Measurements from ENCODE around the gene RNU1-4.
"Not testable (repeated sequence)": the region's sequence is repeated elsewhere in the genome, so short reads cannot be mapped to it uniquely, and the experiment has no call there.

DNA sequence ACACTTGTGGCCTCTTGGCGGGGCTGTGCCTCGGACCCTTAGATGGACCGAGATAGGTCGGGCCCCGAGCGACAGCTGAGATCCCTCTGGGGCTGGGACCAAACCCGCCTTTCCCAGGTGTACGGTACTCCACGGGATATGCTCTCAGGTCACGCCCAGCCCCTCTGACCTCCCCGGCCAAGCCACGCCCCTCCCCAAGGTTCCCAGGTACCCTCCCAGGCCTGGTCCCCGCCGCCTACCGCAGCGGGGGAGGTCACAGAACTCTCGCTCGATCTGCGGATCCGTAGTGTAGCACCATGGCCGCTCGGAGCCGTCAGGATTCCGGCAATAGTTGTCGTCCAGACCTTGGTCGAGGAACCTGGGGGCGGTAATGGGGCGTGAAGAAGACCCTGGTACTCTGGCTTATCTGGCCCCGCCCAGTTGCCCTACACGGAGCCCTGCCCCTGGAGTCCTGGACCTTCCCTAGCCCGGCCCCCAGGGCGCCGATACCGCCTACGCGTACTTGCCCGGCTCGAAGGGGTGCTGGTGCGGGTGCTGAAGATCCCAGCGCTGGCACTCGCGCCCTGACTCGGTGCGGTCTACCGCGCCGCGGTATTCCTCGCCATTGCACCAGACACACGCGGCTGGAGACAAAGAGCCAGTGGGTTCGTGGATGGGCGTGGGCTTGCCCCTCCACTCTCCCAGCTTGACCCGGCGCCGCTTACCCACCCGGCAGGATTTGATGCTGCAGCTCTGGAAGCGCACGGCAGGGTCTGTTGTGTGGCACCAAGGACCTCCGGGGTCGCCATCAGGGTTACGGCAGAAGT lies 19.5 kb downstream of the RNU1-4 start:
- TF ChIP-seq, protein P1, sequence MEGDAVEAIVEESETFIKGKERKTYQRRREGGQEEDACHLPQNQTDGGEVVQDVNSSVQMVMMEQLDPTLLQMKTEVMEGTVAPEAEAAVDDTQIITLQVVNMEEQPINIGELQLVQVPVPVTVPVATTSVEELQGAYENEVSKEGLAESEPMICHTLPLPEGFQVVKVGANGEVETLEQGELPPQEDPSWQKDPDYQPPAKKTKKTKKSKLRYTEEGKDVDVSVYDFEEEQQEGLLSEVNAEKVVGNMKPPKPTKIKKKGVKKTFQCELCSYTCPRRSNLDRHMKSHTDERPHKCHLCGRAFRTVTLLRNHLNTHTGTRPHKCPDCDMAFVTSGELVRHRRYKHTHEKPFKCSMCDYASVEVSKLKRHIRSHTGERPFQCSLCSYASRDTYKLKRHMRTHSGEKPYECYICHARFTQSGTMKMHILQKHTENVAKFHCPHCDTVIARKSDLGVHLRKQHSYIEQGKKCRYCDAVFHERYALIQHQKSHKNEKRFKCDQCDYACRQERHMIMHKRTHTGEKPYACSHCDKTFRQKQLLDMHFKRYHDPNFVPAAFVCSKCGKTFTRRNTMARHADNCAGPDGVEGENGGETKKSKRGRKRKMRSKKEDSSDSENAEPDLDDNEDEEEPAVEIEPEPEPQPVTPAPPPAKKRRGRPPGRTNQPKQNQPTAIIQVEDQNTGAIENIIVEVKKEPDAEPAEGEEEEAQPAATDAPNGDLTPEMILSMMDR (IDR thresholded peaks at IDR 0.05; ENCODE audit: extremely low read depth in 1 of 2, insufficient read depth in 1 of 2, low read depth in 1 of 2, low read length in 2 of 2): not testable (repeated sequence)
- not testable (repeated sequence) for TF ChIP-seq POLR2AphosphoS5 (IDR thresholded peaks at IDR 0.05; ENCODE audit: insufficient read depth, low read depth, low read length); POLR2A (IDR thresholded peaks at IDR 0.05; ENCODE audit: low read depth, low read length); EZH2 (IDR thresholded peaks at IDR 0.05; ENCODE audit: borderline replicate concordance, low read depth, low read length, severe bottlenecking); JUN (IDR thresholded peaks at IDR 0.05; ENCODE audit: borderline replicate concordance, insufficient read depth, insufficient read length, low read depth)
